ENCODE measurements around the gene NRCAM.

GRCh38 chr7:108345710-108346336 lies 110.4 kb downstream of the NRCAM start:
- TF ChIP-seq CTCF (IDR thresholded peaks at IDR 0.05), result no peak
- TF ChIP-seq POLR2A (IDR thresholded peaks at IDR 0.05), result no peak
